HFF-Myc (cell line): ENCODE results near the gene LARP6.

ENCODE experiments used
- DNase-seq: peaks from one replicate; pipeline ENCODE4 v3.0.0-alpha.2; 2011; ENCODE audit warnings: low read depth; ENCODE audit errors: extremely low read depth
- H3K4me3 ChIP-seq: replicated peaks from 2 replicates; pipeline ENCODE4 v1.5.1; 2011; ENCODE audit warnings: low read depth, mild to moderate bottlenecking, control low read depth, low read length
- TF ChIP-seq, protein P1 (sequence below): IDR thresholded peaks from 2 replicates; pipeline ENCODE4 v1.5.1; 2012; ENCODE audit warnings: mild to moderate bottlenecking, low read depth, low read length, control low read depth; ENCODE audit errors: missing control alignments

LARP6 gene

GRCh38 chr15:70853973-70854665 lies at the start of gene LARP6:
TSS of gene LARP6 (minus strand) at chr15:70854157. CDS start at chr15:70854088, 69 bp downstream.
- no peak for DNase-seq
- H3K4me3 ChIP-seq, result peak within 1 kb of the TSS; percentile 84
- TF ChIP-seq, protein P1, sequence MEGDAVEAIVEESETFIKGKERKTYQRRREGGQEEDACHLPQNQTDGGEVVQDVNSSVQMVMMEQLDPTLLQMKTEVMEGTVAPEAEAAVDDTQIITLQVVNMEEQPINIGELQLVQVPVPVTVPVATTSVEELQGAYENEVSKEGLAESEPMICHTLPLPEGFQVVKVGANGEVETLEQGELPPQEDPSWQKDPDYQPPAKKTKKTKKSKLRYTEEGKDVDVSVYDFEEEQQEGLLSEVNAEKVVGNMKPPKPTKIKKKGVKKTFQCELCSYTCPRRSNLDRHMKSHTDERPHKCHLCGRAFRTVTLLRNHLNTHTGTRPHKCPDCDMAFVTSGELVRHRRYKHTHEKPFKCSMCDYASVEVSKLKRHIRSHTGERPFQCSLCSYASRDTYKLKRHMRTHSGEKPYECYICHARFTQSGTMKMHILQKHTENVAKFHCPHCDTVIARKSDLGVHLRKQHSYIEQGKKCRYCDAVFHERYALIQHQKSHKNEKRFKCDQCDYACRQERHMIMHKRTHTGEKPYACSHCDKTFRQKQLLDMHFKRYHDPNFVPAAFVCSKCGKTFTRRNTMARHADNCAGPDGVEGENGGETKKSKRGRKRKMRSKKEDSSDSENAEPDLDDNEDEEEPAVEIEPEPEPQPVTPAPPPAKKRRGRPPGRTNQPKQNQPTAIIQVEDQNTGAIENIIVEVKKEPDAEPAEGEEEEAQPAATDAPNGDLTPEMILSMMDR, result no peak

DNA sequence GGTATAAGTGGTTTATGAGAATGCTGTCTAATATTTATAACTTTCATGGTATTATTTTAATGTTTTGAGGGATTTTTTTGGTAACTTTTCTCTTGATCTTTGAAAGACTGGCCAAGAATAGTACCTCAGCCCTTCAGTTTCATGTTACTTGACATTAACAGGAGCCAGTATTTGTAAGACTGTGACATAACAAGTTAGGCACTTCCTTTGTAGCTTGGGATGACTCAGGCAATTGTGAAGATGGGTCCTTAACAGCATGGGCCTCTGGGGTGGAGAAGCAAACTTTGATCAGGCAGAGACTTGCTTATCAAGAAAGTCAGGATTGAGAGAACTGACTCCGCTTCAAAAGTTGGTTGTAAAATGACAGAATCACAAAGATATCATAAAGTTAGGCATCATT lies 48.1 kb upstream of the LARP6 start:
- DNase-seq, result peak; percentile 54
- H3K4me3 ChIP-seq, result no peak overlapping the region
- TF ChIP-seq, protein P1, result no peak

- TF ChIP-seq, protein P1, result peak; percentile 65
- H3K4me3 ChIP-seq, result peak overlapping the region; percentile 74
- DNase-seq, result peak; percentile 41
Observed at GRCh38 chr15:70892912-70893560, 39.1 kb upstream of the LARP6 start.

DNA sequence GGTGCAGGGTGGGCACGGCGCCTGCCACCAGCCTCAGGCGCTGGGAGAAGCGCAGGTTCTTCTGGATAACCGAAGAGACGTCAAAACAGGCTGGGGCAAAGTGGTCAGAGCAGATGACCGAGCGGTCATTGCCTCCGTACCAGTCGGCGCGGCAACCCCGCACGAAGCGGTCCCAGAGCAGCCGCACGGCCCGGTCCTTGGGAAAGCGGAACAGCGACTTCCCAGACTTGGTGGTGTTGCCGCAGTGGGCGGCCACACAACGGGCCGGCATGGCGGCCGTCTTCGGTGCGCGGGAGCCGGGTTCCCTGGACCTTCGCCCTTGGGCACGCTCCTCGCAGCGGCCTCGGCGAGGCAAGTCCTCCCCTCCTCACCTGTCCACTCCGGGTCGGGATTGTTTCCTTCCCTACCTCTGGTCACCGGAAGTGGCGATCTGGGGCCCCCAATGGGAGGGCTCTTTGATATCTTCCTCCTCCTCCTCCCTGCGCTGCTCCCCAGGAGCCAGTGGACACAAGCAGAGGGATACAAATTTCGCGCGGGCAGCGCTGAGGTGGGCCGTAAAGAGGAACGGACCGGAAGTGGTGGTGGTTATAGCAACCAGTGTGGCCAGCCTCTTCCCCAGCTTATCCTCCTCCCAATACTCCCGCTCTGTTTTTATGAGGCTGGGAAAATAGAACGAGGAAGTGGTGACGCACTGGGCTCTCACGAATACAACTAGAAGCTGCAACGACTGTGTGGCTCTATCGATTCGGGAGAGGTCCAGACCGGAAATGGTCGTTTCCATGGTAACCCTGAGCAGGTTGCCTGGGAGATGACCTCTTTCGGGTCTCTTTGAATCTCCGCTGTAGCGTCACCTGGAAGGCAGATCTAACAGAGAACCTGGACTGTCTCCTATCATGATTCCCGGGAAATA lies 38.3 kb upstream of the LARP6 start, which contains the start of the genes LRRC49 and THAP10:
Gene LRRC49 (plus strand): TSS at position 825 of the 910 bp plus-strand sequence. CDS start 69 bp downstream, at position 894.
Gene THAP10 (minus strand): TSS at position 432 of the 910 bp plus-strand sequence. CDS start 161 bp downstream, at position 271.
- TF ChIP-seq, protein P1, result no peak
- peak; percentile 97 for DNase-seq
- peak within 1 kb of the TSS; percentile 74 for H3K4me3 ChIP-seq

DNA sequence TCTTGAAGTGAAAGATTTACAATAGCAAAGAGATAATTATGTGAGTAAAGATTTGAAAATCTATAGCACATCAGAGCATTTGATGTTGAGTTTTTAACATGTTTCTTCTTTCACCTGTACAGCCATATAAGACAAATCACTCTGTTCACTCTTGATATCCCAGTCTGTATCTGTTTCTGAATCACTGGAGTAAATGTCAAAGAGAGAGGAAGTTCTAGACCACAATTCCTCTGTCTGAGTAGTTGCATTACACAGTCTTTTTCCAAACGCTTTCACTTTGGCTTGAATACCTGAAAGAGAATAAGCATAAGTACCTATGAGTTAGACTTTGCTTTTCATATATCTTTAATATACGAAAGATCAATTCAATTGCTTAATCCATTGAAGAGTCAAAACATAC lies 28.4 kb upstream of the LARP6 start:
- DNase-seq, result no peak
- TF ChIP-seq, protein P1, result no peak

GRCh38 chr15:70880781-70881180 lies 26.8 kb upstream of the LARP6 start:
- TF ChIP-seq, protein P1, result no peak
- no peak overlapping the region for H3K4me3 ChIP-seq
- no peak for DNase-seq

More for the DNA sequence above, 28.4 kb upstream of the LARP6 start:
- H3K4me3 ChIP-seq, result no peak overlapping the region
